Dermis microvascular lymphatic vessel endothelial cell (primary cell): ENCODE data around the gene KREMEN1. TPM values are rescaled to one million over a fixed set of nuclear protein-coding genes. Genes with fewer than 3 reads are reported as not detected.

Experiments used
- DNase-seq, 2 donors: peaks; one replicate each; pipeline versions ENCODE4 v3.0.0 to v3.0.0-alpha.2; 2010; ENCODE audit warnings: low read depth in 2 of 2
- total RNA-seq: library from RNA; depleted of rRNA; stranded (reverse); fragments of >200 nt; gene quantifications from 2 replicates; pipeline ENCODE4 v1.2.1, GENCODE V29; 2014

The KREMEN1 gene
- total RNA-seq, 1 donor from 2014 or later, result 0.26 TPM

GRCh38 chr22:29102300-29102699, 29.5 kb downstream of the KREMEN1 start:
- DNase-seq, result no peak

- no peak for DNase-seq
These were observed 30.3 kb downstream of the KREMEN1 start for GRCh38 chr22:29103121-29103520.

- no peak for DNase-seq
These were observed 32.6 kb downstream of the KREMEN1 start for GRCh38 chr22:29105468-29105867.

GRCh38 chr22:29106839-29107238, 34.0 kb downstream of the KREMEN1 start:
- no peak for DNase-seq

- no peak for DNase-seq
These were observed 35.3 kb downstream of the KREMEN1 start for GRCh38 chr22:29108137-29108536.

- no peak for DNase-seq
These were observed 37.0 kb downstream of the KREMEN1 start for GRCh38 chr22:29109822-29110221.

- no peak for DNase-seq
These were observed 38.1 kb downstream of the KREMEN1 start for GRCh38 chr22:29110946-29111345.

GRCh38 chr22:29112121-29112520, 39.3 kb downstream of the KREMEN1 start:
- no peak for DNase-seq

GRCh38 chr22:29112681-29113080, 39.8 kb downstream of the KREMEN1 start:
- no peak for DNase-seq

GRCh38 chr22:29113319-29113718, 40.5 kb downstream of the KREMEN1 start:
- no peak for DNase-seq

GRCh38 chr22:29114392-29114791, 41.6 kb downstream of the KREMEN1 start:
- no peak for DNase-seq

- no peak for DNase-seq
These were observed 43.0 kb downstream of the KREMEN1 start for GRCh38 chr22:29115682-29116288.

GRCh38 chr22:29116397-29117123, 43.7 kb downstream of the KREMEN1 start:
- no peak for DNase-seq

GRCh38 chr22:29117799-29118477, 45.1 kb downstream of the KREMEN1 start:
- no peak for DNase-seq

GRCh38 chr22:29120098-29120912, 47.5 kb downstream of the KREMEN1 start:
- peak in 1 of 2 donors; percentile 8 for DNase-seq

GRCh38 chr22:29121124-29121523, 48.3 kb downstream of the KREMEN1 start:
- DNase-seq, result peak in 1 of 2 donors; percentile 33

GRCh38 chr22:29122041-29122440, 49.2 kb downstream of the KREMEN1 start:
- DNase-seq, result no peak

- no peak for DNase-seq
These were observed 52.1 kb downstream of the KREMEN1 start for GRCh38 chr22:29124777-29125442.

GRCh38 chr22:29125443-29125778, 52.6 kb downstream of the KREMEN1 start:
- DNase-seq, result no peak

GRCh38 chr22:29125844-29126243, 53.0 kb downstream of the KREMEN1 start:
- DNase-seq, result no peak

GRCh38 chr22:29126670-29127395, 54.0 kb downstream of the KREMEN1 start:
- no peak for DNase-seq
